Stimulated activated CD4-positive, alpha-beta T cell treated with anti-CD3 and anti-CD28 coated beads, Interleukin-12 subunit alpha, Interleukin-12 subunit beta, amount 100 ng/mL, for 24 hours (primary cell): ENCODE data around the gene TULP4.
"Not testable (repeated sequence)": the region's sequence is repeated elsewhere in the genome, so short reads cannot be mapped to it uniquely, and the experiment has no call there.

ENCODE experiments used
- DNase-seq, 2 experiments: peaks; one replicate each; pipeline ENCODE4 v3.0.0-alpha.2; 2020; ENCODE audit warnings: low read depth in 2 of 2

TULP4 gene

DNA sequence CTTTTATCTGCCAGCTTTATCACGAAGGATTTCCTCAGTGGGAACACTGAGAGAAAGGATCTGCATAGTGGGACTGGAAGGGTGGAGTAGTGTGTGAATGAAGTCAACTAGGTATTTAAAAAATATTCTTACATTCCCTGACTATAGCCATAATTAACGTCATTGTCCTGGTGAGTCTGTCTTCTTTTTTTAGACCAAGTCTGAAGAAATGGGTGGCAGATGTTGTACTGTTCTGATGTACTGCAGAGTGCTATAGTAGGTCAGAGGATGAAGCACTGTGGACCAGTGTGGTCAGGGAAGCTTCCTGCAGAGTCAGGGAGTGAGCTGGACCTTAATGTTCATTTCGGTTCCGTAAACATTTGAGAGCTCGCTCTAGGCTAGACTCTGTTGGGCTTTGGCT is 11.9 kb downstream of the TULP4 start:
- DNase-seq = no peak

DNA sequence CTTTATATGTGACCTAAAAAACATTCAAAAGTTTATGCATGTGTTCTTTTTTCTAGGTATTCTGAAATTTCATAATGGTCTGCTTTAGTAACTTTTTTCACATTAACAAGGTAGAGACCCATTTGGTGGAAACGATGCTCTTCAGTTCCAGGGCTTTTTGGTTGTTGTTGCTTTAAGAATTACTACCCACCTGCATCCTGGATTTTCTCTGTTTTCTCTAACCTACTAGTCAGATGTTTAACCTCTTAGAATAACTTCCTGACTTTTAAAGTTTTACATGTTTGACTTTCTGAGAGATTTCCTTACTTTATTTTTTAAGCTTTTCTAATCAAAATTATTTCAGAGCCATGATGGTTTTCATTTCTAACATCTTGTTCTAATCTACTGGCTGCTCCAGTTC is 14.9 kb downstream of the TULP4 start:
- DNase-seq = no peak

DNA sequence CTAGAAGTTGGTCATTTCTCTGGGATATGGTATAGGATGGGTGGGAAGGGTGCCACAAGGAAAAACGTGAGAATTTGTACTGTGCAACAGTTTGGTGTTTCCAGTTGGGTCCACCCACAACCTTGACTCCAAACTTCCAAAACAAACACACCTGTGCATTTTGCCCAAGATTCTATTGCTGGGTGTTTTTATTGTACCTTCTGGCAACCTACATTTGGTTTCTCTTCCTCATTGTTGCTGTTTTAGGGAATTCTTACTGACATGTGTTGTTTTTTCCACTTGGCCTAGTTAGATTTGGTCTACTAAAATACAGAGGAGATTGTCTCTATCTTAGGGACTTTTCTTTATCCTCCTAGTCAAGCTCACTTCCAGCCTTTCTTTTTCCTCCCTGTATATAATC is 16.7 kb downstream of the TULP4 start:
- DNase-seq = no peak

DNA sequence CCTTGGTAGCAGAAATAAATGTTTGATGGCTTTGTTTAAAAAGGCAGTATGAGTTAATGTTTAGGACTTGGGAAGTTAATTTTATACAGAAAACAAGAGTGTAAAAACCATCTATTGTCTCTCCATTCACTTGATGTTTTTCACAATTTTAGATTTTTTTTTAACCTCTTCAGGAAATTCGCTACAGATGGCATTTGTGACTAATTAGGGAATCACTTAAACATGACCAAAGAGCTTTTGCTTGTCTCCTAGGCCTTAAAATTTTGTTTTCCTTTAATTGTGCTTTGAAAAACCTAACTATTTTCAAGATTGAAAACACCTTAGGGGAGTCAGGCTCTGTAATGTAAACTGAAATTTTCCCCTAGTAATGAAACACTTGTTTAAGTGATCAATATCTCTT is 17.3 kb downstream of the TULP4 start:
- DNase-seq = no peak

DNA sequence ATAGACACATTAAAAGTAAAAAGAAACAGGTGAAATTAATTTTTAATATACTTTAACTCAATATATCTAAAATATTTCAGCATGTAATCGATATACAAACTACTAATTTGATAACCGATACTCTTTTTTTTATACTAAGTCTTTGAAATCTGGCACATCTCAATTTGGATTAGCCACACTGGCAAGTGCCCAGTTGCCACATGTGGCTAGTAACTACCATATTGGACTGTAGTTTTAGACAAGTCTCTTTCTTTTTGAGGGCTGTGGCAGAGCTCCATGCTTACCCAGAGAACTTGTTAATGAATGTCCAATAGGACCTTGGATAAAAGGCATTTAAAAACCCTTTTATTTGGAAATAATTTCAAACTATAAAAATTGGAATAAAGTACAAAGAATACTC is 17.8 kb downstream of the TULP4 start:
- DNase-seq = no peak

DNA sequence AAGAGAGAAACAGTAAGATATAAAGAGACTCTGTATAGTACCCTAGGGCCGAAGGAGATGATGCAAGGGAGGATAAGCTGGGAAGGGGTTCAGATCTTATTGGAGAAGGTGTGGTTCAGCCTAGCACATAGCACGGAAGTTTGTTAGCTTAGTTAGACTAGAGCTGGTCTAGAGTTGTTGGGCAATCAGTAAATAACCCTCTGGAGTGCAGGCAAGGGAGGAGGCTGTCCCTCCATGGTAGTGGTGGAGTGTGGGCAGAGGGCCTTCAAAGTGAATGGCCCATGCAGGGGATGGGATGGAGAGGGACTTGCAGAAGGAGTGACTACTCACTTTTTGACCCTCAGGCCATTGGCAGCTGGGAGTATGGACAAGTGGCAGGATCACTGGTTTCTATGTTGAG is 20.0 kb downstream of the TULP4 start:
- no peak for DNase-seq

DNA sequence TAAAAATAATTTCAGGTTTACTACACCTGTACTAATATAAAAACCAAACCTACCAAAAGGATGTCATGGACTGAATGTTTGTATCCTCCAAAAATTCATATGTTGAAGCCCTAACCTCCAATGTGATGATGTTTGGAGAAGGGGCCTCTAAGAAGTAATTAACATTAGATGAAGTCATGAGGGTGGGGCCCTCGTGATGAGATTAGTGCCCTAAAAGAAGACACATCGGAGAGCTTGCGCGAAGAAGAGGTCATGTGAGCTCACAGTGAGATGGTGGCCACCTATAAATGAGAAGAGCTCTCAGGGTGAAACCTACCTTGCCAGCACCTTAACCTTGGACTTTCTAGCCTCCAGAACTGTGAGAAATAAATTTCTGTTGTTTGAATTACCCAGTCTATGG is 20.8 kb downstream of the TULP4 start:
- DNase-seq = no peak

GRCh38 chr6:158334534-158334933 is 22.3 kb downstream of the TULP4 start:
- DNase-seq = no peak

DNA sequence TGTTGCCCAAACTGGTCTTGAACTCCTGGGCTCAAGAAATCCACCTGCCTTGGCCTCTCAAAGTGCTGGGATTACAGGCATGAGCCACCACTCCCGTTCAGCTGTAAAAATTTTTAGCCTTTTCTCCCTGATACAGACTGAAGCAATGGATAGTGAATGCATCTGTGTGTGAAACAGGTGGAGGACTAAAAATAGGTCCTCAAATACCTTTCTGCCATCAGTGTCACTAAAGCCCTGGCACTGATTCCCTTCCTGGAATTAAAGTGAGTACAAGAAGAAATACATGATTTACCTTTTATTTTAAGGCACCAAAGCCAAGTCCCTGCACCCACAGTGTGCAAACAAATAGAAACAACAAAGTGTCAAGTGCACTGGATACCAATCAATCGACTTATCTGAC is 25.1 kb downstream of the TULP4 start:
- no peak for DNase-seq

GRCh38 chr6:158338311-158339112 is 26.2 kb downstream of the TULP4 start:
- DNase-seq = no peak

DNA sequence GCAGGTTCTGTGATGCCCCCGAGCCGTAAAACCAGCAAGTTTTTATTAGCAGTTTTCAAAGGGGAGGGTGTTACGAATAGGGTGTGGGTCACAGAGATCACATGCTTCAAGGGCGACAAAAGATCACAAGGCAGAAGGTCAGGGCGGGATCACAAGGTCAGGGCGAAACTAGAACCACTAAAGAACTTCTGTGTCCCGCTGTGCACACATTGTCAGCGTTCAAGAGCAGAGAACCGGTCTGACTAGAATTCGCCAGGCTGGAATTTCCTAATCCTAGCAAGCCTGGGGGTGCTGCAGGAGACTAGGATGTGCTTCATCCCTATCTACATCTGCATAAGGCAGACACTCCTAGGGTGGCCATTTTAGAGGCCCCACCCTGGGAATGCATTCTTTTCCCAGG is 26.9 kb downstream of the TULP4 start:
- DNase-seq = not testable (repeated sequence)

GRCh38 chr6:158340252-158340651 is 28.0 kb downstream of the TULP4 start:
- no peak for DNase-seq

- DNase-seq = no peak
Measured at GRCh38 chr6:158344534-158344933, 32.3 kb downstream of the TULP4 start.

- not testable (repeated sequence) for DNase-seq
Measured at GRCh38 chr6:158345444-158345843, 33.2 kb downstream of the TULP4 start.

GRCh38 chr6:158347335-158347734 is 35.1 kb downstream of the TULP4 start:
- DNase-seq = no peak

- DNase-seq = not testable (repeated sequence)
Measured at GRCh38 chr6:158348737-158349504, 36.7 kb downstream of the TULP4 start.

DNA sequence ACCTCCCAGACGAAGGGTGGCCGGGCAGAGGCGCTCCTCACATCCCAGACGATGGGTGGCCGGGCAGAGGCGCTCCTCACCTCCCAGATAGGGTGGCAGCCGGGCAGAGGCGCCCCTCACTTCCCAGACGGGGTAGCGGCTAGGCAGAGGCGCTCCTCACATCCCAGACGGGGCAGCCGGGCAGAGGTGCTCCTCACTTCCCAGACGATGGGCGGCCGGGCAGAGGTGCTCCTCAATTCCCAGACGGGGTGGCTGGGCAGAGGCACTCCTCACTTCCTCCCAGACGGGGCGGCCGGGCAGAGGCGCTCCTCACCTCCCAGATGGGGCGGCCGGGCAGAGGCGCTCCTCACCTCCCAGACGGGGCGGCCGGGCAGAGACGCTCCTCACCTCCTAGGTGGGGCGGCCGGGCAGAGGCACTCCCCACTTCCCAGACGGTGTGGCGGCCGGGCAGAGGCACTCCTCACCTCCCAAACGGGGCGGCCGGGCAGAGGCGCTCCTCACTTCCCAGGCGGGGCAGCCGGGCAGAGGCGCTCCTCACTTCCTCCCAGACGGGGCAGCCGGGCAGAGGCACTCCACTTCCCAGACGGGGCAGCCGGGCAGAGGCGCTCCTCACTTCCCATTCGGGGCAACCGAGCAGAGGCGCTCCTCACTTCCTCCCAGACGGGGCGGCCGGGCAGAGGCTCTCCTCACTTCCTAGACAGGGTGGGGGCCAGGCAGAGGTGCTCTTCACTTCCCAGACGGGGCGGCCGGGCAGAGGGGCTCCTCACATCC is 37.4 kb downstream of the TULP4 start:
- DNase-seq = not testable (repeated sequence)

GRCh38 chr6:158350731-158351130 is 38.5 kb downstream of the TULP4 start:
- DNase-seq = not testable (repeated sequence)

DNA sequence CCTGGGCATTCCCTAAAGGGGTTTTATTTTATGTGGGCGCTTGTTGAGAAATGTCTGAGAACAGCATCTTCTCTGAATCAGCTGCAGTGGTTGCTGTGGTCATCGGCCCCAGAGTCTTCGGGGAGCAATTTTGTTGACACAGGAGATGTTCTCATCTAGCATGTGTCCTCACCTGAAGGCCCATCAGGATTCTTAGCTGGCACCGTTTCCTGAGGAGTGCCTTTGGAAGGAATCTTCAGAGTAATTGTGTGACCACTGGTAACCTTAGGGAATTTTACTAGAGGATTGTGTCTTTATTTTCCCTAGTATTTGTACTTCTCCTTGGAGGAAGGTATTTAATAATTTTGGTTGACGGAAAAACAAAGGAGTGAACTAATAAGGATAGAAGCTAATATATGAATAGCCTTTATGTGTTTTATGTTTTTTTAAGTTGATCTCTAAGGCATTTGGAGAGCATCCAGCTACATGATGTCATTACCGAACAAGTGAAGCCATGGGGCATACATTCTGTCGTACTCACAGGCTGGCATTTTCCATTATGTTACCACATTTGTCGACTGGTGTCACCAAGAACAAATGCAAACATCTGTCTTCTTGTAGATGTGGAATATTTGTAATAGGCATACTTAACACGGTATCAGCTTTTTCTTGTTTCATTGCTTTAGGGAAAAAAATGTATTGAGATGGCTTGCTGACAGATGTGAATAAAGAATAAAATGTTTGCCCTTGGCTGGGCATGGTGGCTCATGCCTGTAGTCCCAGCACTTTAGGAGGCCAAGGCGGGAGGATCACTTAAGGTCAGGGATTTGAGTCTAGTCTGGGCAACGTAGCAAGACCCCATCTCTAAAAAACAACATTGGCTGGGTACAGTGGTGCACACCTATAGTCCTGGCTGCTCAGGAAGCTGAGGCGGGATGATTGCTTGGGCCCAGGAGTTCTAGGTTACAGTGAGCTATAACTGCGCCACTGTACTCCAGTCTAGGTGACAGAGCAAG is 41.9 kb downstream of the TULP4 start:
- DNase-seq = no peak

DNA sequence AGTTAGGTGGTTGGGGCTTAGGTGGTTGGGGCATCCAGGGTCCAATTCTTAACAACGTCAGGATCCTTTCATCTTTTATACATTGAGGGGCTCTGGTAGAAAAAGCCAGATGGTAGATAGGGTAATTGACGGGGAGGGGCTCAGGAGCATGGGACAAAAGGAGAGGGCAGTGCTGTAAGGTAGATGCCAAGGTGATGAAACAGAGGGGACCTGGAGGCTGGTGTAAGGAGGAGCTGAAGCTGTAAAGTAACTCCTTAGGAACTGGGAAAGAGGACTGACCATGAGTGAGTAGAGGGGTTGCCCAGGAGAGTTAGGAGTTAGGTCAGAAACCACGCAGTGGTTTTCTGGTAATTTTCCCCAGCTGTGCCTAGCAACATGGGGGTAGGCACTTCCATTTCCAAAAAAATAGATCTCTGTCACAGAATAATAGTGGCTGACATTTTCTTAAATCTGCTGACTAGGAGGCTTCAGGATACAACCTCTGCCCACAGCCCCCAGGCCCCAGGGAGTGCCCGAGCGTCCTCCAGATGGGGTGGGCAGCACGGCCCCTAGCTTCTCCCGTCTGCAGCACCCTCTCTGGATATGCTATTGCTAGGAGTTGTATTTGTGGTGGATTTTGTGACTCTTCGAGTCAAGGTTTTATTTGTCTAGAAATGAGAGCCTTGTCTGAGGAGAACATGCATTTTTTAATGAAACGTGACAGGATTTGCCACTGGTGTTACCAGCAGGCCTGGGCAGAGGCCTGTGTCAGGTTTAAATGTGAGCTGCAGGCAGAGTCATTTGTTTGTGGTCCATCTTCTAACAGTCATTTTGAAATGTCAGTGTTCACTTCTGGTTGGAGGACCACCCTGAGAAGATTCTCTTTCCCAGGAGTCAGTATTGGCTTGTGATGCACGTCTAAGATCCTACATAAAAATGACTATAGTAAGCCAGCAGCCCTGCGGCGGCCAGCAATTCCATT is 44.6 kb downstream of the TULP4 start:
- DNase-seq = no peak
